NCI-H748 treated with DMSO at 0.1 percent for 48 hours (cell line): ENCODE results near the gene SPAST.
"Not testable (repeated sequence)": the region's sequence is repeated elsewhere in the genome, so short reads cannot be mapped to it uniquely, and the experiment has no call there.

Source experiments
- DNase-seq: peaks from one replicate; lab custom pipeline; 2025; lab: John Stamatoyannopoulos, UW

Gene SPAST, protein sequence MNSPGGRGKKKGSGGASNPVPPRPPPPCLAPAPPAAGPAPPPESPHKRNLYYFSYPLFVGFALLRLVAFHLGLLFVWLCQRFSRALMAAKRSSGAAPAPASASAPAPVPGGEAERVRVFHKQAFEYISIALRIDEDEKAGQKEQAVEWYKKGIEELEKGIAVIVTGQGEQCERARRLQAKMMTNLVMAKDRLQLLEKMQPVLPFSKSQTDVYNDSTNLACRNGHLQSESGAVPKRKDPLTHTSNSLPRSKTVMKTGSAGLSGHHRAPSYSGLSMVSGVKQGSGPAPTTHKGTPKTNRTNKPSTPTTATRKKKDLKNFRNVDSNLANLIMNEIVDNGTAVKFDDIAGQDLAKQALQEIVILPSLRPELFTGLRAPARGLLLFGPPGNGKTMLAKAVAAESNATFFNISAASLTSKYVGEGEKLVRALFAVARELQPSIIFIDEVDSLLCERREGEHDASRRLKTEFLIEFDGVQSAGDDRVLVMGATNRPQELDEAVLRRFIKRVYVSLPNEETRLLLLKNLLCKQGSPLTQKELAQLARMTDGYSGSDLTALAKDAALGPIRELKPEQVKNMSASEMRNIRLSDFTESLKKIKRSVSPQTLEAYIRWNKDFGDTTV

DNA sequence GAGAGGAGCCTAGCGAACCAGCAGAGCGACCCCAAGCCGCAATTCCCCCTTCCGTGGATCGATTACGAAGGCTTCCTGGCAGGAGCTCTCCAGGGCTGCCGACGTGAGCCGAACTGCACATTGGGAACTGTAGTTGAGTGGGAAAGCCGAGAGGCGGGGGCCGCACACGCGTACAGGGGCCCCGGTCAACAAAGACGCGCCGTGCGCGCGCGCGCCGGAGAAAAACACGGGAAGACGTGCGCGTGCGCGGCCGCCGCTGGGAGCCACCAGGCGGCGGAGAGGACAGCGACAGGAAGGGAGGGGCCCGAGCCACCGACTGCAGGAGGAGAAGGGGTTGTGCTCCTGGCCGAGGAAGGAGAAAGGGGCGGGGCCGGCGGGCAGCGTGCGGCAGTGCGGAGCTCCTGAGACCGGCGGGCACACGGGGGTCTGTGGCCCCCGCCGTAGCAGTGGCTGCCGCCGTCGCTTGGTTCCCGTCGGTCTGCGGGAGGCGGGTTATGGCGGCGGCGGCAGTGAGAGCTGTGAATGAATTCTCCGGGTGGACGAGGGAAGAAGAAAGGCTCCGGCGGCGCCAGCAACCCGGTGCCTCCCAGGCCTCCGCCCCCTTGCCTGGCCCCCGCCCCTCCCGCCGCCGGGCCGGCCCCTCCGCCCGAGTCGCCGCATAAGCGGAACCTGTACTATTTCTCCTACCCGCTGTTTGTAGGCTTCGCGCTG lies at the start of gene SPAST:
SPAST (plus strand) TSS at position 247 of the 711 bp plus-strand sequence; CDS start at position 523, 276 bp downstream.
- peak; percentile 85 for DNase-seq

DNA sequence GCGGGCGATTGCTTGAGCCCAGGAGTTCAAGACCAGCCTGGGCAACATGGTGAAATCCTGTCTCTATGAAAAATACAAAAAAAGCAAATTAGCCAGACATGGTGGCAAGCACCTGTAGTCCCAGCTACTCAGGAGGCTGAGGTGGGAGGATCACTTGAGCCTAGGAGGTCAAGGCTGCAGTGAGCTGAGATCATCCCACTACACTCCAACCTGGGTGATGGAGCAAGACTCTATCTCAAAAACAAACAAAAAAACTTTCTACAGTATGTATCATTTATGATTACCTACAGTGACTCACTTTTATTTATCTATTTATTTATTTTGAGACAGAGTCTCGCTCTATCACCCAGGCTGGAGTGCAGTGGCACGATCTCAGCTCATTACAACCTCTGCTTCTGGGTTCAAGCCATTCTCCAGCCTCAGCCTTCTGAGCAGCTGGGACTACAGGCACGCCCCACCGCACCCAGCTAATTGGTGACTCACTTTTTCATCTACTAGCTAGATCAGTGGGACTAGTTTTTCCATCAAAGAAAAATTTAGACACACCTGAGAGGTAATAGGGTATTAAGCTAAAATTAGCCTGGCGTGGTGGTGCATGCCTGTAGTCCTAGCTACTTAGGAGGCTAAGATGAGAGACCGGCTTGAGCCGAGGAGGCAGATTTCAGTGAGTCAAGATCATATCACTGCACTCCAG lies 44.4 kb upstream of the SPAST start:
- not testable (repeated sequence) for DNase-seq

- DNase-seq: not testable (repeated sequence)
These were observed 29.0 kb upstream of the SPAST start for GRCh38 chr2:32034198-32034887.

GRCh38 chr2:32039447-32040219 lies 23.7 kb upstream of the SPAST start, which contains the start of gene DPY30:
DPY30 (minus strand) TSS chr2:32039805; CDS start chr2:32039456, 349 bp downstream.
- peak; percentile 63 for DNase-seq

- no peak for DNase-seq
These were observed 19.8 kb upstream of the SPAST start for GRCh38 chr2:32043561-32043960.

DNA sequence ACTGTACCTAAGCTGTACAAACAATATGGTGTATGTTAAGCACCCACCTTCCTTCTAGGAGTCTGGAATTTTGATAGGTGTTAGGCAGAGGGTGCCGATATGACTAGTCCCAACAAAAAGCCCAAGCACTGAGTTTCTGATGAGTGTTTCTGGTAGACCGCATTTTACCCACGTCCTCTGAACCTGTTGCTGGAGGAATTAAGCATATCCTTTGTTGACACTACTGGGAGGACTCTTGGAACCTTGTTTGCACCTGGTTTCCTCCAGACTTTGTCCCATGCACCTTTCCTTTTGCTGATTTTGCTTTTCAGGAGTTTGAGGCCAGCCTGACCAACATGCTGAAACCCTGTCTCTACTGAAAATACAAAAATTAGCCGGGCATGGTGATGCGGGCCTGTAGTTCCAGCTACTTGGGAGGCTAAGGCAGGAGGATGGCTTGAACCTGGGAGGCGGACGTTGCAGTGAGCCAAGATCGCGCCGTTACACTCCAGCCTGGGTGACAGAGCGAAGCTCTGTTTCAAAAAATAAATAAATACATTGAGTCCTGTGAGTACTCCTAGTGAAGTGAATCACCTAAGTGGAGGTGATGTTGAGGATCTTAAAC lies 11.4 kb upstream of the SPAST start:
- DNase-seq: no peak

DNA sequence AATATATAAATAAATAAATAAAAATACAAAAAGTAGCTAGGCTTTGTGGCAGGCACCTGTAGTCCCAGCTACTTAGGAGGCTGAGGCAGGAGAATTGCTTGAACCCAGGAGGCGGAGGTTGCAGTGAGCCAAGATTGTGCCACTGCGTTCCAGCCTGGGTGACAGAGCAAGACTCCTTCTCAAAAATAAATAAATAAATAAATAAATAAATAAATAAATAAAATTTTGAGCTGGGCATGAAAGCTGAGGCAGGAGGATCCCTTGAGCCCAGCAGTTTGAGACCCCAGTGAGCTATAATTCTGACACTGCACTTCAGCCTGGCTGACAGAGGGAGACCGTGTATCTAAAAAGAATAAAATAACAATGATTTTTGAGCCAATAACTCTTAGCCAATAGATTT lies 8.8 kb upstream of the SPAST start:
- not testable (repeated sequence) for DNase-seq

DNA sequence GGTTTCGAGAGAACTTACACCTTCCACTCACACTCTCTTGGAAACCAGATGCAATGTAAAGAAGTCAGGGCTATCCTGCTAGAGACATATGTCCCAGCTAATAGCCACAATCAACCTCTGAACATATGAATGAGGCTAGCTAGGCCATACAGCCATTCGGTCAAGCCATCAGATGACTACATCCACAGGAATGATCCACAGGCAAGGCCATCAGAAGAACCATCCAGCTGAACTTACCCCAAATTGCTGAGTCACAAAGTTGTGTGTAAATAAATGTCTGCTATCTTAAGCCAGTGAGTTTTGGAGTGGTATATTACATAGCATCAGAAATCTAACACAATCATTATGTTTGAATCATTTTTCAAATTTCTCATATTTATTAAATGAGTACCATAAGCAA lies 5.2 kb upstream of the SPAST start:
- no peak for DNase-seq

DNA sequence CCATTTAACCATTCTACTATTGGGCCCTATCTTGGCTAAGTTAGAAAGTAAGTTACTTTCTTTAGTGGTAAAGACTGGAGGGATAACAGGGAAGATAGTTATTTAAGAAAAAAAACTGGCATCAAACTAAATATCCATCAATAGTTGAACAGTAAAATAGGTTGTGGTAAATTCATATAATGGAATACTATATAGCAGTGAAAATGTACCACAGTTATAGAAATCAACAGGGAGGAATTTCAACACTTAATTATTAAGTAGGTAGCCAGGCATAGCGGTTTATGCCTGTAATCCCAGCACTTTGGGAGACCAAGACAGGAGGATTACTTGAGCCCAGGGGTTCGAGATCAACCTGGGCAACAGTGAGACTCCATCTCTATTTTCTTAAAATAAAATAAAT lies 3.1 kb upstream of the SPAST start:
- no peak for DNase-seq

GRCh38 chr2:32061430-32061829 lies 1.9 kb upstream of the SPAST start:
- DNase-seq: no peak

DNA sequence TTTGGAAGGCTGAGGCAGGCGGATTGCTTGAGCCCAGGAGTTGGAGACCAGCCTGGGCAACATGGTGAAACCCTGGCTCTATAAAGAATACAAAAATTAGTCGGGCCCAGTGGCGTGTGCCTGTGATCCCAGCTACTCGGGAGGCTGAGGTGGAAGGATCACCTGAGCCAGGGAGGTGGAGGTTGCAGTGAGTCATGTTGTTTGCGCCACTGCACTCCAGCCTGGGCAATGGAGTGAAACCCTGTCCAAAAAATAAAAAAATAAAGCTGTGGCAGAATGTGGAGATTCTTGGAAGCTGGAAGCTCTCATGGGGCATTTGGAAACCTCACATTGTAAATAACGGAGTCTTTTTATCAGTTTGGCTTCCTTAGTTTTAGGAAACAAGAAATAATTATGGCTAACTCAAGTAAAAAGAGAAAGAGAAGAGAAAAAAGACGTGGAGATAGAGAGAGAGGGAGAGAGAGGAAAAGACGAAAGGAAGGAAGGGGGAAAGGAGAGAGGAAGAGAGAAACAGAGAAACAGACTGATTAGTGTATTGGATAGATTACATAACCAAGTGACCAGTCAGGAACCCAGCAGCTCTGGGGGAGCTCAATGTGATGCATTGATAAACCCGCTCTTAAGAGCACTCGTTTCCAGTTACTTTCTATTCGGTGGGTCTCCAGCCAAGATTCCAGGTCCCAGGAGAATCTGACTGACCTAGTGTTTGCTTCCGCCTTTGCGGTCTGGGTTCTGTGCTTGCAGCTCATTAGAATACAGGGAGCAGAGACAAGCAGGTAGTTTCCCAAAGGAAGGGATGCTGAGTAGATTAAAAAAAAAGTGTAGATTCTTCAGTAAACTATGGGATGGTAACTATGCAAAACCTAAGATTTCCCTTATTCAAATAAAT lies 1.1 kb upstream of the SPAST start:
- peak; percentile 9 for DNase-seq

DNA sequence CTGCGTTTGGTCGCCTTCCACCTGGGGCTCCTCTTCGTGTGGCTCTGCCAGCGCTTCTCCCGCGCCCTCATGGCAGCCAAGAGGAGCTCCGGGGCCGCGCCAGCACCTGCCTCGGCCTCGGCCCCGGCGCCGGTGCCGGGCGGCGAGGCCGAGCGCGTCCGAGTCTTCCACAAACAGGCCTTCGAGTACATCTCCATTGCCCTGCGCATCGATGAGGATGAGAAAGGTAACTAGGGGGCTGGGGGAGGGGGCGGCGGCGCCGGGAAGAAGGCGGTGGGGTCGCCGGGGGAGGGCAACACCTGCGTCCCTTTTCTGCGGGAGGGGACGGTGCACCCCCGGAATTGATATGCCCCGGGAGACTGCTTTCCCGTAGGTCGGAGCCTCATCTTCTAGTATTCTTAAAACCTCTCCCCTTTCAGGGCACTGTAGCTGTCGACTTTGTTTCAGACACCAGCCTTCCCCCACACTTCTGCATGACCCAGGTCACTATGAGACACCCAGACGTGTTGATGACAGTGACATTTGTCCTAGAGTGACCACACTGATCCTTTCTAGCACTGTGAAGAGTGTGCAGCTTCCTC lies 755 bp downstream of the SPAST start:
- peak; percentile 25 for DNase-seq

DNA sequence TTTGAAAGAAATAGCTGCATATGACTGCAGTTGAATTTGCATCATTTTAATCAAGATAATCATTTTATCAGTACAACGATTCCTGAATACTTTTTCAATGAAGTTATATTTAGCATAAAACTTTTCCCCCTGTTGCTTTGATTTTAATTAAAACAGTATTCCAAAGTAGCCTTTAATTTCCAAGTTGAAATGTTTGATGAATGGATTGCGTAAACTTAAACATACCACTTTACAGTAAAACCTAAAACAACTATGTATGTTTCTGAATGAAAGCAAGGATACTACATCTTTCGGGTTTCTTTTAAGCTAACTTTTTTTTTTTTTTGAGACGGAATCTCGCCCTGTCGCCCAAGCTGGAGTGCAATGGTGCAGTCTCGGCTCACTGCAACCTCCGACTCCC lies 1.4 kb downstream of the SPAST start:
- DNase-seq: no peak

- no peak for DNase-seq
These were observed 4.2 kb downstream of the SPAST start for GRCh38 chr2:32067549-32067948.

- no peak for DNase-seq
These were observed 10.8 kb downstream of the SPAST start for GRCh38 chr2:32074134-32074506.

DNA sequence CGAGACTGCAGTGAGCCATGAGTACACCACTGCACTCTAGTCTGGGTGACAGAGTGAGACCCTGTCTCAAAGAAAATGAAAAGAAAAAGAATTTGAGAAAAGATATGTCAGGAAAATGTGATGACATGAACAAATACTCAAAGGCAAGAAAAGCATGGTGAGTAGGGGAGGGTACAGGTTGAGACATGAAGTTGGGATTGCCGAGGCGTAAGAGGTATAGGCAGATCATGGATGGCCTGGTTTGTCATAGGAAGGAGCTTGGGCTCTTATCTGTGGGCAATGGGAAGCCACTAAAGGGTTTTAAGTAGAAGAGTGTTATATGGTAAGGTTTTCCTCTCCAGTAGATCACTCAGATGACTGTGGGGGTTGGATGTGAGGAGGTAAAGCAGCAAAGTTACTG lies 32.3 kb downstream of the SPAST start:
- DNase-seq: no peak

DNA sequence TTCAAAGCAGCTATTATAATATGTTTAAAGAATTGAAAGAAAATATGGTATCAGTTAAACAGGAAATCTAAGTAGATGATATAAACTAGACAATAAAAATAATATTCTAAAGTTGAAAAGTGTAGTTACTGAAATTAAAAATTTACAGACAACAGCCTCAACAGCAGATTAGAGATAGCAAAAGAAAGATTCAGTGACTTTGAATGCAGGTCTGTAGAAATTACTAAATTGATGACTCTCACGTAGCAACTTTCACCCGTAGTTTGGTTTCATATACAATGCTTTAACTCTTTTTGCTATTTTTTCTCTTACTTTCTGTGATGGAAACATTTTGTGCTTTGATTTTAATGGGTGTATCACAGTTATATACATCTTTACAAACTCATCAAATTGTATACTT lies 44.8 kb downstream of the SPAST start:
- no peak for DNase-seq

GRCh38 chr2:32118055-32118454 lies 54.7 kb downstream of the SPAST start:
- no peak for DNase-seq

- DNase-seq: no peak
These were observed 55.8 kb downstream of the SPAST start for GRCh38 chr2:32119161-32119560.
